Measurements from ENCODE around the gene SAFB2. TPM values are rescaled to one million over a fixed set of nuclear protein-coding genes. Genes with fewer than 3 reads are reported as not detected.

The SAFB2 gene
- total RNA-seq, 4 donors from 2014 or later: 45.0 to 250 (median 129) TPM

DNA sequence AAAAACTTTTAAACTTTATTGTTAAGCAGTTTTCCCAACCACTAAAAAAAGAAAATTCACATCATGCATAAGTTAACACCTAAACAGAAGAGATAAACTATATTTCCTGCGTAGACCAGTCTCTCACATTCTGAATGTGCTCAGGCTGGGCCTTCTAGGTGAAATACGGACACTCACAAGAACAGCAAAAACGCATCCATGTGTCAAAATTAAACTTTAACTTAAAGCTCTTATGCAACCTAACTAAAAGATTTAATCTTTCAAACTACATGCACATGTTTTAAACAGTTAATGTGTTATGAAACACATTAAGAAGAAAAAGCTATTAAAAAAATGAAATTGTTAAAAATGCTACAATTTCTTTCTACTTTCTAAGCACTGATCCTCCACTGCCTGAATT is 2.6 kb downstream of the SAFB2 start:
- no peak for DNase-seq
- Histone ChIP-seq H3K36me3 (no peaks in the 10 kb centered on the region), H3K4me3 (no peak overlapping the region), H3K4me1 (peaks cover 0 to 25% of the 10 kb centered on the region in 2 donors), H3K27ac (peak overlapping the region in 1 of 2 donors; percentile 93), H3K9me3 (no peaks in the 10 kb centered on the region), H3K27me3 (no peaks in the 10 kb centered on the region)
- intact Hi-C loops (cut with DNase I; ENCODE audit: low total_unique reads): loop anchor here (10.0 kb wide), 1 partner anchor 55 kb away; no protein-coding TSS in a partner anchor
- TF ChIP-seq POLR2A (IDR thresholded peaks at IDR 0.05): no peak

DNA sequence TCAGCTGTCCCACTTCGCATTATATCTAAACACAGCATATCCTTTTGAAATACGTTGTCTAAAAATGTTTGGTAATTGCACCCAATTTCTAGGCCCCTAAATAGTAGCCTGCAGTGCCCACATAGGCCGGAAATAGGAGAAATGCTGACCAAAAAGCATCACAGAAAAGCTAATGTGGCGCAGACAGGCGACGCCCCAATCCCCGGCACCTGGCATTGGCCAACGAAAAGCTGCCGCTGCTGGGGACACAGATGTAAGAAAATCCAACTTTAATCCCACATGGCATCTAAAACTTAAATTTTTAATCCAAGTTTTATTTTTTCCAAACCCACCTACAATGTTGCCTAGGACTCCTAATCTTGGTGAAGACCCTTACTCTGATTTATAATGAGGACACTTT is 4.0 kb downstream of the SAFB2 start:
- Histone ChIP-seq H3K4me3 (no peak overlapping the region), H3K36me3 (no peaks in the 10 kb centered on the region), H3K9me3 (no peaks in the 10 kb centered on the region), H3K4me1 (peaks cover 0 to 21% of the 10 kb centered on the region in 2 donors), H3K27ac (no peak overlapping the region), H3K27me3 (no peaks in the 10 kb centered on the region)
- DNase-seq: no peak
- intact Hi-C loops (cut with DNase I; ENCODE audit: low total_unique reads): no loop called here
- TF ChIP-seq POLR2A (IDR thresholded peaks at IDR 0.05): no peak
- TF ChIP-seq, protein P1, sequence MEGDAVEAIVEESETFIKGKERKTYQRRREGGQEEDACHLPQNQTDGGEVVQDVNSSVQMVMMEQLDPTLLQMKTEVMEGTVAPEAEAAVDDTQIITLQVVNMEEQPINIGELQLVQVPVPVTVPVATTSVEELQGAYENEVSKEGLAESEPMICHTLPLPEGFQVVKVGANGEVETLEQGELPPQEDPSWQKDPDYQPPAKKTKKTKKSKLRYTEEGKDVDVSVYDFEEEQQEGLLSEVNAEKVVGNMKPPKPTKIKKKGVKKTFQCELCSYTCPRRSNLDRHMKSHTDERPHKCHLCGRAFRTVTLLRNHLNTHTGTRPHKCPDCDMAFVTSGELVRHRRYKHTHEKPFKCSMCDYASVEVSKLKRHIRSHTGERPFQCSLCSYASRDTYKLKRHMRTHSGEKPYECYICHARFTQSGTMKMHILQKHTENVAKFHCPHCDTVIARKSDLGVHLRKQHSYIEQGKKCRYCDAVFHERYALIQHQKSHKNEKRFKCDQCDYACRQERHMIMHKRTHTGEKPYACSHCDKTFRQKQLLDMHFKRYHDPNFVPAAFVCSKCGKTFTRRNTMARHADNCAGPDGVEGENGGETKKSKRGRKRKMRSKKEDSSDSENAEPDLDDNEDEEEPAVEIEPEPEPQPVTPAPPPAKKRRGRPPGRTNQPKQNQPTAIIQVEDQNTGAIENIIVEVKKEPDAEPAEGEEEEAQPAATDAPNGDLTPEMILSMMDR (IDR thresholded peaks at IDR 0.05): no peak

GRCh38 chr19:5617080-5617479 is 5.5 kb downstream of the SAFB2 start:
- Histone ChIP-seq H3K4me3 (no peak overlapping the region), H3K4me1 (peaks cover 0 to 21% of the 10 kb centered on the region in 2 donors), H3K9me3 (no peaks in the 10 kb centered on the region), H3K36me3 (no peaks in the 10 kb centered on the region), H3K27ac (no peak overlapping the region), H3K27me3 (no peaks in the 10 kb centered on the region)
- intact Hi-C loops (cut with DNase I; ENCODE audit: low total_unique reads): no loop called here
- DNase-seq: no peak
- no peak for TF ChIP-seq POLR2A (IDR thresholded peaks at IDR 0.05)
- TF ChIP-seq, protein P1 (IDR thresholded peaks at IDR 0.05): no peak

- H3K36me3 ChIP-seq: no peaks in the 10 kb centered on the region
- DNase-seq: no peak
- H3K9me3 ChIP-seq: no peaks in the 10 kb centered on the region
- H3K27ac ChIP-seq: no peak overlapping the region
- H3K4me3 ChIP-seq: no peak overlapping the region
- intact Hi-C loops (cut with DNase I; ENCODE audit: low total_unique reads): no loop called here
- H3K27me3 ChIP-seq: no peaks in the 10 kb centered on the region
- peaks cover 0 to 12% of the 10 kb centered on the region in 2 donors for H3K4me1 ChIP-seq
- TF ChIP-seq POLR2A (IDR thresholded peaks at IDR 0.05): no peak
- TF ChIP-seq, protein P1 (IDR thresholded peaks at IDR 0.05): no peak
Measured at GRCh38 chr19:5615756-5616327, 6.7 kb downstream of the SAFB2 start.

DNA sequence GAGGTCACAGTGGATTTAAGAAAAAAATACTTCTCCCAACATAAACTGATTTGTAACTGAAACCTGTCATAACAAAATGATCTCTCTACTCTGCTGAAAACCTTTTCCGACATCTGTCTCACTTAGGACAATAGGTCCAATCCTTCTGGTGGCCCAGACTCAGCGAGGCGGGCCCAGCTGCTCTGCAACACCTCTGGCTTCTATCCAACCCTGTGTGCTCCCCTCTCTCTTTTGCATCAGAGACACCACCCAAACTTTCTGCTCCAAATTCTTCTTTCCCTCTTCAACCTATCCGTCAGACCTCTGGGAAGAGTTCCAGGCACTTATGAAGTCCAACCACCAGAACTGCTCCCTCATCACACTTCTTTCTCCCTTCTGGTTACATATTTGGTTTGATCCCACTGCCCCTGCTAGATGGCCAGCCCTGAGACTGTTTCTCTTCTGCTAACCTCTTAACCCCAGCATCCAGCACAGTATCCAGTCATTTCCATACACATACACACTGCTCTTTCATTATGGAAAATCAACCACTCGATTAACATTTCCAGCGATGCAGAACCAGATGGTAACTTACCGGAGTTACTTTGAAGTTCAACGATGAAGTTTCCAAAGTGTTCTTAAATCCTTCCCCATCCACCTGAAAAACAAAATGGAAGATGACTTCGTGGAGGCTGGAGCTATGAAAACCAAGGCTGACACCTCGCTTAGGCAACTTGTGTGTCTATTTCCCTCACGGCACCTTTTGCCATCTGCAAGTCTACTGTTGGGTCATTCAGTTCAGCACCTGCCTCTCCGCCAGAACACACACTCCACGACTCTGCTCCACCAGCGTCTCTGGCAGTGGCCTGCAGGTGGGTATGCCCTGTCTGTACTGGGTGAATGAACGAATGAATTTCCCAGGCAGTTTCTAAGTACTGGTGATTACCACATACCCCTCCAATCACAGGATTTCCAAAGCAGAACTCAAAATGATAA is 9.4 kb downstream of the SAFB2 start:
- Histone ChIP-seq H3K4me1 (no peaks in the 10 kb centered on the region), H3K4me3 (no peak overlapping the region), H3K27me3 (no peaks in the 10 kb centered on the region), H3K36me3 (no peaks in the 10 kb centered on the region), H3K27ac (no peak overlapping the region), H3K9me3 (no peaks in the 10 kb centered on the region)
- intact Hi-C loops (cut with DNase I; ENCODE audit: low total_unique reads): no loop called here
- TF ChIP-seq, protein P1 (IDR thresholded peaks at IDR 0.05): no peak
- TF ChIP-seq POLR2A (IDR thresholded peaks at IDR 0.05): no peak
- no peak for DNase-seq

Data from uterus (tissue), 4 donors.